ENCODE measurements around the gene ACOT7.

GRCh38 chr1:6359216-6360116 lies 34.1 kb downstream of the ACOT7 start:
- TF ChIP-seq CTCF (conservative IDR thresholded peaks at IDR 0.05) (no peak), EZH2 (IDR thresholded peaks at IDR 0.05; ENCODE audit: low read depth) (no peak)
